GM20431 (cell line): ENCODE measurements around the gene SCFD2.

Experiments used
- in situ Hi-C: fragments of 300-500 bp; cut with MseI, MboI; formaldehyde crosslinking; loops from one replicate; pipeline ENCODE4 v1.15.0; 2020; ENCODE audit warnings: low sequenced_read_pairs; ENCODE audit not compliant: unreplicated experiment

The SCFD2 gene

DNA sequence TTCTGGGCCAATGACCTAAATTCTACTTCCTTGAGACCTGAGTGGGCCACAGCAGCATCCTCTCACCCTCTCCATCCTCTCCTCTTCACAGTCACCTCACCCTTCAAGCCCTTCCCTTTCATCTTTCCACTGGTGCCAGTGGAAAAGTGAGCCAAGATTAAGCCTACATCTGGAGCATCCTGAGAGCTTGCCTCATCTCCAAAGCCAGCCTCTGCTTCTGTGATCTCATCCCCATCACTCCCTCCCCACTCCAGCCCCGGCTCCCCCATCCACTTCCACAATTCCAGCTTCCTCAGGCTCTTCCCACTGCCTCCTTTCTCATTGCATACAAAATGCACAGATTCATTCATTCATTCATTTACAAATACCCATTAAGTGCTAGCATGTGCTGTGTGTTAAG is 513.8 kb downstream of the SCFD2 start:
- in situ Hi-C loops, result no loop called here

DNA sequence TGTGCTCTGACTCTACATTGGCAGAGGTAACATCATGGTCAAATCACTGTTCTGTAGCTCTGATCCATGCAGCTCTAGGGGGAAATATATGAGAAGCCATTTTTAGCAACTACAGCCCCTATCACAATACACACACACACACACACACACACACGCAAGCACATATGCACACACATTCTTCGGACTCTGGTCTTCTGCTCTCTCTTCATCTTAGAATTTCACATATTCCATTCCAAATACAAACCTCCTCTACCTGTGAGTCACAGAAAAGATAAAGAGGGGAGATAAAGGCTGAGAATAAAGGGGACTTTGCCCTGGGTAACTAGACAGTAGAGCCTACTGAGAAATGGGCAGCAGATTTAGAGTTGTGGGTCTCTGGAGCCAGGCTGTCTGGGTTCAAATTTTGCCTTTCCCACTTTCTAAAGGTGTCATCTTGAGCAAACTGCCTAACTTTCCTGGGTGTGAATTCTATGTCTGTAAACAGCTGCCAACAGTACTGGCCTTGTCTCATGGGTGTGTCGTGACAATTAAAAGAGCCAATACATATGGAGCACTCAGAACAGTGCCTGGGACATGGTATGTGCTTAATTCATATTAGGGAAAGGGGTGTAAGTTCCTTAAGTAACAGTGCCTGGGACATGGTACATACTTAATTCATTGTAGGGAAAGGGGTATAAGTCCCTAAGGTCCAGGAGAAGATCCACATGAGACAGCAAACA is 515.3 kb downstream of the SCFD2 start:
- in situ Hi-C loops, result no loop called here

DNA sequence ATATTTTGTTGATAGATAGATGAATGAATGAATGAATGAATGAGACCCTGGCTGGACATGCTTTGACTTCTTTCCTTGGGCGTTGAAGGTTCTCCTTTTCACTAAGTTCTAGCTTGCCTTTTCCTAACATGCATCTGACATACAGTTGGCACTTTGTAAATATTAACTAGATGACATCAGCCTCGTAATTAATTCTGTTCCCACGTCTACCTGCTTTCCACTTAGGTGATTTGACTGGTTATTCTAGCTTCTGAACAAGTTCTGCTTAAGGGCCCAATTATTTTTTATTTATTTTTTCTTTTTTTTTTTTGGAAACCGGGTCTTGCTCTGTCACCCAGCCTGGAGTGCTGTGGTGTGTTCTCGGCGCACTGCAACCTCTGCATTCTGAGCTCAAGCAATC is 517.6 kb downstream of the SCFD2 start:
- in situ Hi-C loops, result loop anchor here (25.0 kb wide), 1 partner anchor 111 kb away; no protein-coding TSS in a partner anchor

DNA sequence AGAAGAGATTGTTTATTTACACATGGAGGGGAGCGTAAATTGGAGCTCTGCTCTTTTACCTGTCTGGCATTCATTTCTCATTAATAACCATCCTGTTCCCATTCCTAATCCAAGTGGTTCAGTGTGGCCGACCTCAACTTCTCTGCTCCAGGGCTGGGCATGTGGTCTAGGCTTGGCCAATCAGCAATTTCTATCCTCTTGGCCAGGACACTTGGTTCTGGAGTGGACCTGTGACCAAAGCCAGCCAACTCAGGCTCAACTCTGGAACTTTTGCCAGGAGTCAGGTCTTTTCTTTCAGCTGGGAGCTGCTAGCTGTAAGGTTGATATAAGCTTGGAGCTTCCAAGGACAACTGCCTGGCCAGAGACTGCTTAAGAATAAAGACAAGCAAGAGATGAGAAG is 519.4 kb downstream of the SCFD2 start:
- in situ Hi-C loops, result loop anchor here (25.0 kb wide), 1 partner anchor 109 kb away; no protein-coding TSS in a partner anchor

DNA sequence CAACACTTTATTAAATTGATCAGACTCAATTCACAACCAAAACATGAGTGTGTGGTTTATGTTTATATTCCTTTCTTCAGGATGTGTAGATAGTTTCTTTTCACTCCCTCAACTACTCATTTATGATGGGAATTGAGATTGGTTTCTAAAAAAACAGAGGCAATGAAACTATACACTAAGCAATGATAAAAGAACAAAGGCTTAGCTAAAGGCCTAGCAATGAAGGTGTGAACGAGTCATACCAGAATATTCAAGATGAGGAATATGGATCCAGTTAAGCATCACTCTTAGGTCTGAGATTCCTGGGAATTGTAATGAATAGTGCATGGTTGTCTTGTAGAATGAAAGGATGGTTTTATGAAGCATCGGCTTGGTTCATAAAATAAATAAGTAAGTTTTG is 521.3 kb downstream of the SCFD2 start:
- in situ Hi-C loops, result loop anchor here (25.0 kb wide), 1 partner anchor 107 kb away; no protein-coding TSS in a partner anchor

DNA sequence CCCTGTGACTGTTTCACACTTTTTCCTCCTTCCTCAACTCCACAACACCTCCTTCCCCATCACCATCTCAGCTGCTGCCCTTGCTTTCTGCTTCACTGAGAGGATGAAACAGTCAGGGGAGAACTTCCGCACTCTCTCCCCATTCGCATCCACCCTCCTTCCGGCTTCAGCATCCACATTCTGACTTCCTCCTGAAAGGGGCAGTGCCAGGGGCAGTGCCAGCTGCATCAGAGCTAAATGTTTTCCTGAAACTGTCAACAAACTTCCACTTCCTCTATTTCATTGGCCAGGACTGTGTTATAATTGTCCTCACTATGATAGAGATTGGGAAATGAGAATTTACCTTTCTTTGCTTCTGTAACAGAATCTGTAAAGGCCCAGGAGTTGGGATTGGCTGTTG is 521.9 kb downstream of the SCFD2 start:
- in situ Hi-C loops, result loop anchor here (25.0 kb wide), 1 partner anchor 107 kb away; no protein-coding TSS in a partner anchor

DNA sequence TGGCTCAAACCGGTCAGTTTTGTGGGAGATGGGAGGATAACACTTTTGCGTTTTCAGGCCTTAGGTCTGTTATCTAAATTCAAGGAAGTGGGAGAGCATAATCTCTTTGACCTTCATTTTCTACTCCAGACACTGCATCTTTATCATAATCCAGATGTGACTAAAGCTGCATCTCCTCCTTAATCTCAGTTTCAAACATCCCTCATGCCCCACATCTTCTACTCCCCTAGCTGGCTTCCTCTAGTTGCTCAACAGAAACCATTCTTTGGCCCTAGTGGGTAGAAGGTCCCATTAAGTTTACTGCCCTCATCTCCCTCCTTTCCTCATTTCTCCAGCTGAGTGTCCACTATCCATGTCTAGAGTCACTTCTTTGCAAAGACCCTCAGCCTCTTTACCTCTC is 522.5 kb downstream of the SCFD2 start:
- in situ Hi-C loops, result loop anchor here (25.0 kb wide), 1 partner anchor 106 kb away; no protein-coding TSS in a partner anchor

DNA sequence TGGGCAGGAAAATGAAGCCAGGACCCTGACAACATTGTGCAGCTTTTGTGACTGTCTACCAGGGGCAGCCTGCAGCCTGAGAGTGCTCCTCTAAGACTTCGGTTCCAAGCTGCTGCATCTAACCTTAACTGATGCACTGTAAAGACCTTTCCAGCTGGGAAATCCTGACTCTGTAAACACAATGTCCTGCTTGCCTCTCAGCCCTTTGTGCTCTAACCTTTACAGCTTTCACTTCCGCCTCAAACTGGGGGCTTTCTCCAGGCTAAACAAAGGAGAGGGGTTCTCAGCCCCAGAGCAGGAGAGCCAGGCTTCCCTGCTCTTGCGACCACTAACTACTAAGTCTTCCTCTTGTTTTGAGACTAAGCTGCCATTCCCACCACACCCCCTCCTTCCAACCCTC is 523.1 kb downstream of the SCFD2 start:
- in situ Hi-C loops, result loop anchor here (25.0 kb wide), 1 partner anchor 105 kb away; no protein-coding TSS in a partner anchor

DNA sequence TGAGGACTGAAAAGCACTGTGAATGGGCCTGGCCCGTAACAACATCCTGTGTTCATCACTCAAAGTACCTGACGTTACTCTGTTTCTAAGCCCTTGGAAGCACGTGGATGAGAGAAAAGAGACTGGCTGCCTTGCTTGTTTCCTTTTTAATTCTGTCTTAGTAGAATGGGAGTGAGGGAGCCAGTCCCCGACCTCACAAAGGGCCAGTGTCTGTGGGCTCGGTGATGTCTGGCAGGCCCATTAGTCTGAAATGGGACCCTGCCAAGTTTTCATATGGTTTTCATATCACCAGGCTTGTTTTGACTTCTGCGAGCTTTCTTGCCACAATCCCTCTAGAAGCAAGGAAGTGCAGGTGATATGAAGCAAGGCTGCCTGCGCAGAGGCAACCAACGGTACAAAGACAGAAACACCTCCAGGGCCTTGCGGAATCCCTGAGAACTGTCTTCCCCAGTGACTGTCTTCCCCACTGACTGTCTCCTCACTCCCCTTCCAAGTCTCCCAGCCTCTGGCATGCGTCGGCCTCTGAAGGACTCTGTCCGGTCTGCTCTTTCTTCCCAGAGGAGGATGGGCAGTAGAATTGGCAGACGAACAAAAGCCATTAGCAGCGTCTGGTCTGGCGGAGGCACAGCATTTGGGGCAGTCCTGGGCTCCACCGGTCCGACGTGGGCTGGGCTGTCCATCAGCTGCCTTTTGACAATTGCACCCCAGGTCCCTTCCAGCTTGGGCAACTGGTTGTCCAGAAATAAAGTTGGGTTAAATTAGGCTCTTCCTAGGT is 524.0 kb downstream of the SCFD2 start:
- in situ Hi-C loops, result loop anchor here (25.0 kb wide), 1 partner anchor 105 kb away; no protein-coding TSS in a partner anchor

DNA sequence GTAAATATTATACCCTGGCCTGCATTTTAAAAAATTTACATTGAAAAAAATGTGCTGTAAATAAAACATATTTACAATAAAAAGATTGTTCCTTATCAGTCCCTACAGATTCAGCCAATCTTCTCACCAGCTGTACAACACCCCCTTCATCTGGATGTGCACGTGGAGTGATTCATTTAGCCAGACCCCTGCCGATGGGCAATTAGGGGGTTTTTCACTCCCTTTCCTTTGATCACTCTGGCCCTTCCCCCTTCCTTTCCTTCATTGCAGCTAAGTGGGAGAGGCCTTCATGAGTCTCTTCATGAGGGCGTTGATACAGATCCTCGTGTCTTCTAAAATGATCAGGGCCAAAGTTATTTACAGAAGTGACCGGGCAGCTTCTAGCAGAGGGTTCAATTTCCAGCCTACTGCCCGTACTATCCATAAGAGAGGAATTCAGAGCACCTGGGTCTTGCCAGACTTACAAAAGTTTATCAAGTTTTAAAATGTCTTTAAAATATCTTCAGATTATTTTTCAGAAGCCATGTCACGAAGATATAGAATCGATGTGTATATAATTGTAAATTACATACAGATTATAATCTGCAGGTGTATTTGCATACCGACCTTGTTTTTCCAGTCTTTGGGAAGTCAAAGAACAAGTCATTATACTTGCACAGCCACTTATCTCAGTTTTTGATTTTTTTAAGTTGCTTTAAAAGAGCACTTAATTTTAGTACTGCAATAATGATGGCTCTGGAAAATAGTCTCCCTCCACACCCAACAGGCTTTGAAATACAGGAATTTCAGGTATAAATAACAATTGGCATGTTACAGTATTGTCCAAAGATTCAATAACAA is 525.1 kb downstream of the SCFD2 start:
- in situ Hi-C loops, result loop anchor here (25.0 kb wide), 1 partner anchor 103 kb away; no protein-coding TSS in a partner anchor

DNA sequence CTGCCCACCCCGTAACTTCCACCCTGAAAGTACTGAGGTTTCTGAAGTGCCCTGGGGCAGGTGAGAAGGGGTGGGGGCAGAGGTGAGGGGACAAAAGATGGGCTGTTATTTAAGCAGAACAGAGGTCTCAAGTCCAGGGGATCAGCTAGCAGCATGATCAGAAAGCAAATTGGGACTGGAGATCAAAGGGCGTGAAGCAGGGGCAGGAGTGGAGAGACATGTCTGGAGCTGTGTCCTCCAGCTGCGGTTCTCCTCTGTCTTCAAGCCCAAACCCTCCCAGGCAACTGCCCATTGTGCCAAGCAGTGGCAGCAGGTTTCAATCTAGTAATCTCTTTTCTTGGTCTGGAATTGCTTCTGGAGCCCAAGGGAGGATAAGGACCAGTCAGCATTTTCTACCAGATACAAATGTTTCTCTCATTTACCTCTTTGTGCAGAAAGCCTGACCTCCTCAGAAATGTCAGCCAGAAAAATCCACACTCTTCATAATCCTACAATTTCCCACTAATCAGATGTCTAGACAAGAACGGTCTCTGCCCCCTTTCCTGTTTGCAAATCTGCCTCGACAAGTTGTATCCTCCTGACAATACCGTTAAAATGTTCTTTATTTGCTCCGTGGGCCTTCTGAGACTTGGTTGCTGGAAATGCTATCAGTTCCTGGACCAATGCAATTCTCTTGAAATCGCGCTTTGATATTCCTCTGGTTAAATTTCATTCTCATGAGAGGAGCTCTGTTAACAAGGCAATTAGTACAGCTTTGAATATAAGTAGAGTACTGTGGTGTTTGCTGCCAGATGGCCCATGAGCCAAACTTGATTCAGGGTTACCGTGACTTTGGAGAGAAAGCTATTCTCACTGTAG is 526.9 kb downstream of the SCFD2 start:
- in situ Hi-C loops, result loop anchor here (25.0 kb wide), 1 partner anchor 102 kb away; no protein-coding TSS in a partner anchor

DNA sequence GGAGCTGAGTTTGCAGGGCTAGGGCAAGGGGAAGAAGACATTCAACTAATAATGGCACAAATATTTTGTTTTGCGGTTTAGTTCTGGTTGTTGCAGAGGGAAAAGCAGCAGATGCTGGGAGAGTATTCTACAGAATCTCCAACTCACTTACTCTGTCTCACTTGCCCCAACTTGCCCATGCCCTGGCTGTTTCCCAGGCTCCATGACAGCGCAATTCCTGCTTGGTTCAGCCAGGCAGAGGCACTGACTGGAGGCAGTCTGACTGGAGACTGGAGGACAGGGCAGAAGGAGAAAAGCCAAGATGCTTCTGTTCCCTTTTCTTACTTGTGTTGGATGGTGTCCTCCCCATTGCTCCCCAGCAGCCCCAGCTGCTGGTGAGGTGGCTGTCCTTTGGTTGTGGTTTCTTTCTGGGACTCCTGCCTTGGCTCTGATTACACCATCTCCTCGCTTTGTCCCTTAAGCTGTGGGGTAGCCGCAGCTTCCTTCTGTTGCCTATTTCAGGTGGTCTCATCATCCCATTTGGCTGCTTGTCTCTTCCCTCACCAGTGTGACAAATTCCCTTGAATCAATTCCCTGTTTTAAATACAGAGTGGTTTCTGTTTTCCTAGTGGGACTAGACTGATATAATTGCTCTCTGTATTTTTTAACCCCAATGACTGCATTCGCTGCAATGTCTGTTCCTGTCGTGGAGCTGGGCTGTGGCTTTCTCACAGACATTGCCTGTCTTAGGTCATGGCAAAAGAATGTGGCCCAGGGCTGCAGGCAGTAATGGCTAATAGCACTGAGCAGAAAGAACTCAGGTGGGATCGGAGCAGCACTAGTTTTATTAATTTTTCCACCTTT is 527.9 kb downstream of the SCFD2 start:
- in situ Hi-C loops, result loop anchor here (25.0 kb wide), 1 partner anchor 101 kb away; no protein-coding TSS in a partner anchor

DNA sequence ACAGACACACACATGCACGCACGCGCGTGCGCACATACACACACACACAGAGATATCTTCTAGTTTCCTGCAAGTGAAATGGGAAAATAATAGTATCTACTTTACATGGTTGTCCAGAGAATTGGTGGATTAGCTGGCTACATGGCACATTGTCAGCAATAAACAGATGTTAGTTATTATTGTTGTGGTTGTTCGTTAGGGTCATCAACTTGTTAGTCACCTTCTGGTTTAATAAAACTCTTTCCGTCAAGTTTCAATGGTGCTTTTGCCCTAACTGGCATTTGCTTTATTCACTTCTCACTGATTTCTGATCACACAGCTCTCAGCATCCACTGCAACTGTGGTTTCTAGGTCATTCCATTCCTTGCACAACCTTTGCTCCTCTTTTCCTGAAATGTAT is 529.2 kb downstream of the SCFD2 start:
- in situ Hi-C loops, result loop anchor here (25.0 kb wide), 1 partner anchor 99 kb away; no protein-coding TSS in a partner anchor

DNA sequence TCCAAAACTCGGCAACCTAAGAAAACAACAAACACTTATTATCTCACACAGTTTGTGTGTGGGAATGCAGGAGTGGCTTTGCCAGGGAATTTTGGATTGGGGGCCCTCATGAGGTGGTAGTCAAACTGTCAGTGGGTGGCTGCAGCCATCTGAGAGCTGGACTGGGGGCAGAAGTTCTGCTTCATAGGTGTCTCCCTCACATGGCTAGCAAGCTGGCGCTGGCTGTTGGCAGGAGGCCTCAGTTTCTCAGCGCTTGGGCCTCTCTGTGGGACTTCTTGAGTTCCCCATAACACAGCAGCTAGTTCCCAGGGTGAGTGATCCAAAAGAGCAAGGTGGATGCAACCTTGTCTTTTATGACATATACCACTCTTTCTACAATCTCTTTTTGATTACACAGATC is 529.7 kb downstream of the SCFD2 start:
- in situ Hi-C loops, result loop anchor here (25.0 kb wide), 1 partner anchor 99 kb away; no protein-coding TSS in a partner anchor

DNA sequence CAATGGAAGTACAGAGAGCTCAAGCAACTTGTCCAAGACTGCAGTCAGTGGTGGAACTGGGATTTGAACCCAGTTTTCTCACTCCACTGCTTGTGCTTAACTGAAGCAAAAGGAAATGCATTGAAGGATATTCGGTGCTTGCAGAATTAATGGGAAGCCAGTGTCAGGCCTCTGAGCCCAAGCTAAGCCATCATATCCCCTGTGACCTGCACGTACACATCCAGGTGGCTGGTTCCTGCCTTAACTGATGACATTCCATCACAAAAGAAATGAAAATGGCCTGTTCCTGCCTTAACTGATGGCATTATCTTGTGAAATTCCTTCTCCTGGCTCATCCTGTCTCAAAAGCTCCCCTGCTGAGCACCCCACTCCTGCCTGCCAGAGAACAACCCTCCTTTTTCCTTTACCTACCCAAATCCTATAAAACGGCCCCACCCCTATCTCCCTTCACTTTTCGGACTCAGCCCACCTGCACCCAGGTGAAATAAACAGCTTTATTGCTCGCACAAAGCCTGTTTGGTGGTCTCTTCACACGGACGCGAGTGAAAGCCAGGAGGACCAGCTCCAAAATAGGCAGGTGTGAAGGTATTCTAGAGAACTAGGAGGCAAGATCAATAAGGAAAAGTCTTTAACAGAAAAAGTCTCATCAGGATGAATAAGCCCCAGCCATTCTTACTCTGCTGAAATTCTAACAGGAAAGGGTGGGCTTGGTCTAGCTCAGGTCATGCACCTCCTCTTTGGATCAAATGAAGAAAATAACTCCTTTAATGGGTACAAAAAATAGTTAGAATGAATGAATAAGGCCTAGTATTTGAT is 531.0 kb downstream of the SCFD2 start:
- in situ Hi-C loops, result loop anchor here (25.0 kb wide), 1 partner anchor 98 kb away; no protein-coding TSS in a partner anchor

DNA sequence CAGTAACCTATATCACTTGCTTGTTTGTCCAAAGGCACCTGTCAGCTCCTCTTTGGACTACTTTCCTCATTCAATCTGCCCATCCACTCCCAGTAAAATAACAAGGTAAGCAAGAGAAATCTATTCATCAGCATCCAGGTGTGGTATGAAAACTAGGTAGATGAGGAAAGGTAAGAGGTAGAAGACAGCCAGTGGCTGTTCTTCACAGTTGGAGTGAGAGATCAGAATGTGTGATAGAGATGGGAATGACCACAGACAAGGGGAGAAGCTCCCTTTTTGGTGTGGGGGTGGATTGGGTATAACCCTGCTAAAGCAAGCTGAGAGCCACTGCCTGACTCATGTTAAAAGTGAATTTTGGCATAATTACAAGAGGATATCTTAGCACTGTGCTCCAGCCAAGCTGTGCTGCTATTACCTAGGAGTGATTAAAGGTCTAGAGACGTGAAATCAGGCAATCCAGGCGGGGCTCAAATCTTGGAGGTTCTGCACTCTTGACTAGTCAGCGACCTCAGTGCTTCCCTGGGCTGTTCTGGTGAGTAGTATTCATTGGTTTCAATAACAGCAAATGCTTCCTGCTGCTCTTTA is 531.8 kb downstream of the SCFD2 start:
- in situ Hi-C loops, result loop anchor here (25.0 kb wide), 1 partner anchor 97 kb away; no protein-coding TSS in a partner anchor
